HCEC 1CT (cell line): ENCODE measurements around the gene CTDP1.

Experiments
- DNase-seq: peaks from one replicate; pipeline ENCODE4 v3.0.0-alpha.2; 2017

Gene CTDP1

DNA sequence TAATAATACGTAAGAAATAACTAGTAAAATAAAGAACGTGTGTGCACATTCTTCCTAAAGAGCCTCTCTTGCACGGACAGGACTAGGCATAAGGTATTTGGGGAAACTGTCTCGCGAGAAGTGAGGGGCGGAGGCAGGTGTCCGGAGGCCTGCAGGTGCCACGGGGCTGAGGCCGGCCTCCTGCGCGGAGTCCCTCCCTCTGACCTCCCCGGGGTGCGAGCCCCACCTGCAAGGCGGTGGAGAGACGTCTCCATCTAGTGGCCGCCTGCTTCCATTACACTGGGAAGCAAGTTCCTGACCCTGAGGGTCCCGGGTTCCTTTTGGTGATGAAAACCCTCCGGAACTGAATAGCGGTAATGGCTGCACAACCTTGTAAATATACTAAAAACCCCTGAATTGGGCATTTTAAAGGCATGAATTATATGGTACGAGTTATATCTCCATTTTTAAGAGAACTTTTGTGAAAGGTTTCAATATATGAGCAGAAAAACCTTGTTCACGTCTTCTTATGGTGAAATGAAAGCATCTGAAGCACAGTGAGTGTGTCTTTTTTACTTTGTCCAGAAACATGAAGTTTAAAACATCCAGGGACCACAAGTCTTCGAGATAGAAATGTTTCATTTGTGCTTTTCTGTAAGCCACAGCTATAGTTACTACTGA is 35.5 kb upstream of the CTDP1 start:
- peak; percentile 23 for DNase-seq

DNA sequence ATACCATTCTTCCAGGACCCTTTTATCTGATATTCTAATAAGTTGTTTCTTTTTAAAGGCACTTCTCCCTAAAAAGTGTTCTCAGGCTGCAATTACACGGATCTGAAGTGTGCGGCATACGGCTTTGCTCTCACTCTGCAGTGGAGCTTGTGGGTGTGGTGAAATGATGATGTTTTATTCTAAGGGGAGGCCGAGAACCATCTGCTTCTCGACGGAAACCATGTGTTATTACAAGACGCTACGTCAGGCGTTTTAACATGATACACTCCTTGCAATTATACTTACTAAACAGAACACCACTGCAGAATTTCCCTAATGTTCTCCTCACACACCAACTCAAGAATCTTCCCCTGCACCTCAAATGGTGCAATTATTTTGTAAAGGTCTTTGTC is 34.9 kb upstream of the CTDP1 start:
- peak; percentile 29 for DNase-seq

DNA sequence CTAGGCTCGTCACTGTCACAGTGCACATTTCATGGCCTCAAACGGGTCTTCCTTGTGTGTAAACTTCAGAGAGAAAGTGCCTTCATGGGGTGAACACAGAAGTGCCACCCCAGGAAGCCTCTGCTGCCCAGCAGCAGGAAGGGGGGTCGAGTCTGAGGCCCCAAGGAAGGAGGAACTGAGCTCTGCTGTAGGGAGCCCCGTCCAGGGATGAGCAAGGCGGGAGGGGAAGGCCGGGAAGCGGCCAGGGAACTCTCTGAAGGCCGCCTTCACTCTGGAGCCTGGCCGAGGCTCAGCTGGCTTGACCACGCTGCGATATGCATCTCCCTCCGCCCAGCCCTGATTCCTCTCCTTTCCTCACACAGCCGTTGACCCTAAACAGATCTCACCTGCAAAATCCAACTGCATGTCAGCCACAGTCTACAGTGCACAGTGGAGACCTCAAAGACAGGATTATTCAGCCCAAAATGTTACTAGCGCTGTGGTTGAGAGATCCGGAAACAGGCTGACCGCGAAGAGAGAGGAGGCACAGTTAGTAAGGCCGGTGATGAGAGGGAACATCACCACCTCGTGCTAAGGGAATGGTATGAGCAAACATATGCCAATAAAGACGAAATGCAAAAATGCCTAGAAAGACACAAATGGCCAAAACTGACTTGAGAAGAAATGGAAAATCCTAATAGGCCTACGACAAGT is 34.2 kb upstream of the CTDP1 start:
- no peak for DNase-seq

DNA sequence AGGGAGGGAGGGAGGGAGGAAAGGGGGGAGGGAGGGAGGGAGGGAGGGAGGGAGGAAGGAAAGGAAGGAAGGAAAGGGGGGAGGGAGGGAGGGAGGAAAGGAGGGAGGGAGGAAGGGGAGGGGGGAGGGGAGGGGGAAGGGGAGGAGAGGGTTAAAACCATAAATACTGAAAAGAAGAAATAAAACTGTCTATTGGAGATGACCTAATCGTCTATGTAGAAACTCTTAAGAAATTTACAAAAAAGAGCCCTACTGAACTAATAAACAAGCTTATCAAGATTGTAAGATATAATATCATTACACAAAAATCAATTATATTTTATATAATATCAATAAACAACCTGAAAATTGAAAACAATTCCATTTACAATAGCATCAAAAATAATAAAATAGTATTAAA is 32.3 kb upstream of the CTDP1 start:
- no peak for DNase-seq

DNA sequence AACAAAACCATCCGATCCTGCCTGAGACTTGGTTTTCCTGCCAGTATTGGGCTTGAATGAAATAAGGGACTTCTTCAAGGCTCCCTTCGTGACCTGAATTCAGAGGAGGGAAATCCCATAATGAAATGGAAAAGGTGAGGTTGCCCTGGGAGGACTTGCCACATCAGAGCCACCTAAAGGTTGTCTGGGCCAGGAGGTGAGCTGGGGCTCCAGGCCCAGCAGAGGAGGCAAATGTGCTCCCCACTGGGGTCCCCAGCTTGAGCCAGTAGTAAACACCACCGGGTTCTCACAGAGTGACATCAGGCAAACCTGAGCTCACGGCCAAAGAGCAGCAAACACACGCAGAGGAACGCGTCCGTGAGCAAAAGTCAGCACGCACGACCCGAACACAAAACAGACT is 28.6 kb upstream of the CTDP1 start:
- DNase-seq: no peak

DNA sequence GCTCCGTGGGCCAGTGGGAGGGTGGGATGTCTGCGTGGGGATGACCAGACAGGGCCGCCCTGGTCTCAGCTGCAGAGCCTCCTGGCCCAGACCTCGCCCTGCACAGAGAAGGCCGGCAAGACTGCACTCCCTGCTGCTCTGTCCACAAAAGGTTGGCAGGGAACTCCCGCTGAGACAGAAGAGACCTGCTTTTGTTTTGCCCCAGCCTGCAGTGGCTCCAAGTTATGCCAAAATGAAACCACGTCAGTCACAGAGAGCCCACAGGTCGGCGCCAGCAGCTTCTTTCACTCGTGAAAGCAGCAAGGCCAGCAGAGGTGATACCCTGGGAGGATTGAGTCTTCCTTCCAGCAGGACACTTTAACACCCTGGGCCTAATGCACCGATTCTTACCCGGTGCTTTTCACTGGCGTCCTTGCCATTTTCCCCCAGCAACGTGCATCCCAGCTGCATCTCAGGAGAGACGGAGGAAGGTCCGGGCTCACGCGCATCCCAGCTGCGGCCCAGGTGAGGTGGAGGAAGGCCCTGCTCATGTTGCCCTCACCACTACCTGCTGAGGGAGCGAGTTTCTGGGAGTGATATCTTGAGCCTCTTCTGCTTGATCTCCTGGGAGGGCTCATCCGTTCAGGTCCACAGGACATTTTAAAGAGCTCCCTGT is 22.1 kb upstream of the CTDP1 start:
- no peak for DNase-seq

DNA sequence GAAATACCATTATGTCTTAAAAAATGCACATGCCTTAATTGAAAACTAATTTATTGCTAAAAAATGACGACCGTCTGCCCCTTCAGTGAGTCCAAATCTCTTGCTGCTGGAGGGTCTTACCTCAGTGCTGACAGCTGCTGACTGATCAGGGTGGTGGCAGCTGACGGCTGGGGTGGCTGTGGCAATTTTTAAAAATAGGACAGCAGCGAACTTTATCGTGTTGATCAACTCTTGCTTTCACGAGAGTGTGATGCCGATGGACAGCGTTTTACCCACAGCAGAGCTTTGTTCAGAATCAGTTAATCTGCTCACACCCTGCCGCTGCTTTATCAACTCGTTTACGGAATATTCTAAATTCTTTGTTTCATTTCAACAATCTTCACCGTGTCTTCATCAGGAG is 21.2 kb upstream of the CTDP1 start:
- DNase-seq: no peak

DNA sequence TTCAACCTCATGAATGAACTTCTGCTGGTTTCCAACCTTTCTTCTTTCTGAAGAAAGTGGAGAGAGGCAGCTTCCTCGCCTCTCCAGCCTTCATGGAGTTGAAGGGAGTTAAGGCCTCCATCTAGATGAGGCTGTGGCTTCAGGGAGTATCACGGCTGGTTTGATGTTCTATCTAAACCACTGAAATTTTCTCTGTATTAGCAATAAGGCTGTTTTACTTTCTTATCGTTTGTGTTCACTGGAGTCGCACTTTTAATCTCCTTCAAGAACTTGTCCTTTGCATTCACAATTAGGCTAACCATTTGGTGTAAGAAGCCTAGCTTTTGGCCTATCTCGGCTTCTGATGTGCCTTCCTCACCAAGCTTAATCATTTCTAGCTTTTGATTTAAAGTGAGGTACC is 19.9 kb upstream of the CTDP1 start:
- no peak for DNase-seq

DNA sequence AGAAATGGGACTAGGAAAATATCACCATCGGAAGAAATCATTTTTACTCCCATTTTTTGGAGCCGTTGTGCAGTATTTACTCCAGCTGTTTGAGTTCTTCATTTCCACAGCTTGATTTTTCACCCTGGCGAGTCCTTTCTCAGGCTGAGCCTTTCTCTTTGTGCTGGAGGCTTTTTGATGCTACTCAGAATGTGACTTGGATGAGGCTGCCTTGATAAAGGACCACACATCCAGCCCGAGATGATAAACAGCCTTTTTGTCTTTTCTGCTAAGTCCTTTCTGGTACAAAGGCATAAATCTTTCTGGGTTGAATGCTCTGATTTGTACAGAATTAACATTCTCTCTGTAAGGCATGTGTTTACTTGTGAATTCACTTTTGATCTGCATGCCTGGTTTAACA is 17.6 kb upstream of the CTDP1 start:
- DNase-seq: no peak

DNA sequence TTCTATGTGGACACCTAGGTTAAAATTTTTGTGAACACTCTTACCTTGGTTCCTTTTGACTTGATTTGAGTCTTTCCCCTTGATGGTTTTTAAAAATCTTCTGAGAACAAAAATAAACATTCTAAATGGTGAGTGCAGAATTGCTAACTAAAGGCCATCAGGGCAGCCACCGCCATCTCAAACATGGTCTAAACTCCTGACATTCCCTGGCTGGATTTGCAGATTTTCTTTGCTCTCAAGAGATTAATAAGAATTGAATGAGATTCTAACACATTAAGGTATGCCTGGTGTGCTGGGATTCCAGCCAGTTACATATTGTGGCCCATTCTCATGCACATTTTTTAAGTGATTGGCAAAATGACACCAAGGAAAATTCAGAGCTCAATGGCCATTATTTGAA is 17.2 kb upstream of the CTDP1 start:
- DNase-seq: no peak

DNA sequence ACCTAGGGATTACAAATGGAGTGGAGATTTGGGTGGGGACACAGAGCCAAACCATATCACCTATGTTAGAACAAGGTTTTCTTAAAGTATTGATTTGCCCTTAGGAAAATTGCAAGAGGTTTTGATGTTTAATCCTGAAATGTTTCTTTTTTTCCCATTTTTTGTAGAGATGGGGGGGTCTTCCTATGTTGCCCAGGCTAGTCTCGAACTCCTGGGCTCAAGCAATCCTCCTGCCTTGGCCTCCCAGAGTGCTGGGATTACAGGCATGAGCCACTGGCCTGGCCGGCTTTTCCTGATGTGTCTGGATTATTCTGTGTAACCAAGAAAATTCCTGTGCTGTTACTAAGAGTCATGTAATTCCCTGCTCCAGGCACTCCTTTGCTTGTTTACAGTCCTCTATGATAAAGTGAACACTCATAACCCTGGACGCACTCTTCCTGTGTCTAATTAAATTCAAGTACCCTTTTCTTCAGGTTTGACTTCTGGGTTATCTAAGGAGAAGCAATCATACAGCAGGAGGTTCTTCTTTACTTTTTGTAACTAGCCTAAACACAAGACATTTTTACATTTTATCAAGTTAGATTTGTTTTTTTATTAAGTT is 15.0 kb upstream of the CTDP1 start:
- peak; percentile 64 for DNase-seq

DNA sequence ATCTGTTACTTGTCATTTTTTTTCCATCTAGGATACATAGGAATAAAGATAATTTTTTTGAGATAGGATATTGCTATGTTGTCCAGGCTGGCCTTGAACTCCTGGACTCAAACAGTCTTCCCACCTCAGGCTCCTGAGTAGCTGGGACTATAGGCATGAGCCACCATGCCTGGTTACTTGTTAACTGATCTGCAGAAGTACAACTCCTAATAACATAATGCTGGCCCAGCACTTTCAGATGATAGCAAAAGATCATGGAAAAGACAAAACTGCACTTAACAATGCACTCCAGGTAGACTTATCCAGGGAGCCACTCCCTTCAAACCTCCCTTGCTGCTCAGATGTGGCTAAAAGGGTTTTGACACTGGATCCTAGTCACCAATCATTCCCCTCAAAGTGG is 11.4 kb upstream of the CTDP1 start:
- DNase-seq: no peak

DNA sequence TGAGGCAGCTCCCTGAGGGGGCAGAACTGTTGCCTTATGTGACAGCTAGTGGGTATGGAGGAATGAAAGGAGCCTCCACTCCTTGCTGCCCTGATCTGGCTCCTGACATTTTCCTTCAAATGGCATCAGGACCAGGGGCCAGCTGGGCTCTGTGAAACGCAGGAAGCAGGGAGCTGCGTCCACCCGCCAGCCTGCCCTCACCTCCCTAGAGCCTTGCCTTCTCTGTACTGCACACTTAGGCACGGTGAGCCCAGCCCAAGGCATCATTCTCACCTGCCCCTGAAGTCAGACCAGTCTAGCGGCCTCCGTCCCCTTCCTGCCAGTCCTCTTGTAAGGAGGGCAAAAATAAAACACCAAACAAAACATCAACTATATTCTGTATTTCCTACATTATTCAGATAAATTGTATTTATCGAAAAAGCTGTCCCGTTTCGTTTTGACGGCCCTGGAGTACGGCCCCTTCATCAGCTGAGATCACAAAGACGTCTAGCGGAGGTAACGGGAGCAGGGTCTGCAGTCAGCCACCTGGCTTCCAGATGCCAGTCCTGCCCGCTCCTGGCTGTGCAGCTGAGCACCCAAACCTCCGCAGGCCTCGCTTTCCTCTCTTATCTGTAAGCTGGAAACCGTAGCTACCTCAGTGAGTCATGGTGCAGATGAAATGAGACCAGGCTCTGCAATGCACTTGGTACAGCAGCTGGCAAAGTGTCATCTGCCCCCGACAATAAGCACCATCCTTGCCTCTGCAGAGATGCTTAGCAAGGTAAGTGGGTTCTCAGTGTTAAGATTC is 6.9 kb upstream of the CTDP1 start:
- no peak for DNase-seq

DNA sequence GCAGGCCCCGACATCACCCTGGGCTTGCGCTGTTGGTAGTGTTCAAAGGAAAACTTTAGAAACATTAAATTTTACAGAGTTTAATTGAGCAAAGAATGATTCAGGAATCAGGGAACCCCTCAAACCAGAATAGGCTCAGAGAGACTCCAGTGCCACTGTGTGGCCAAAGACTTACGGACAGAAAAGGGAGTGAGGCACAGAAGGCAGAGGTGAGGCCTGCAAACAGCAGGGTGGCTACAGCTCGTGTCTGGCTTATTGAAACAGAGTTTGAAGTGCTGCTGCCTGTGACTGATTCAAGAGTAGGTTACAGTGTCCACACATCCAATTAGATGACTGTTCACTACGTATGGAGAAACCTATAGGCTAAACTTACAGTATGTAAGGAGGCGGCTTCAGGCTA is 2.4 kb upstream of the CTDP1 start:
- no peak for DNase-seq

DNA sequence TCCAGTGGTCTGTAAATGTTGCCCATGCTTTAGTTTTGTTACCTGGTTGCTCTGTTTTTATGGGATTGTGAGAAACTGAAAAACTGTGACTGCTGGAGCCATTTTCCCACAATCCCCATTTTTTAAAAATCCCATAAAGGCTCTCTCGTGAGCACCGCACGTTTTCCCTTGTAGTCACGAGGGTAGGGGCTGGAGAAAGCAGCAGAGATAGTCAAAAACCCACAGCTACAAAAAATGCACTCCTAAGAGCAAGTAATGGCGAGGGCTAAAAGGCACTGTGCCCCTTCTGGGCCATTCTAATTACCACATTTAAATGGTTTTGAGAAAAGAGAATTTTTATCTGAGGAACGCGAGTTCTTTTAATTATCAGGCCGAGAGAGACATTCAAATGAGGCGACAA is 1.8 kb upstream of the CTDP1 start:
- DNase-seq: no peak

DNA sequence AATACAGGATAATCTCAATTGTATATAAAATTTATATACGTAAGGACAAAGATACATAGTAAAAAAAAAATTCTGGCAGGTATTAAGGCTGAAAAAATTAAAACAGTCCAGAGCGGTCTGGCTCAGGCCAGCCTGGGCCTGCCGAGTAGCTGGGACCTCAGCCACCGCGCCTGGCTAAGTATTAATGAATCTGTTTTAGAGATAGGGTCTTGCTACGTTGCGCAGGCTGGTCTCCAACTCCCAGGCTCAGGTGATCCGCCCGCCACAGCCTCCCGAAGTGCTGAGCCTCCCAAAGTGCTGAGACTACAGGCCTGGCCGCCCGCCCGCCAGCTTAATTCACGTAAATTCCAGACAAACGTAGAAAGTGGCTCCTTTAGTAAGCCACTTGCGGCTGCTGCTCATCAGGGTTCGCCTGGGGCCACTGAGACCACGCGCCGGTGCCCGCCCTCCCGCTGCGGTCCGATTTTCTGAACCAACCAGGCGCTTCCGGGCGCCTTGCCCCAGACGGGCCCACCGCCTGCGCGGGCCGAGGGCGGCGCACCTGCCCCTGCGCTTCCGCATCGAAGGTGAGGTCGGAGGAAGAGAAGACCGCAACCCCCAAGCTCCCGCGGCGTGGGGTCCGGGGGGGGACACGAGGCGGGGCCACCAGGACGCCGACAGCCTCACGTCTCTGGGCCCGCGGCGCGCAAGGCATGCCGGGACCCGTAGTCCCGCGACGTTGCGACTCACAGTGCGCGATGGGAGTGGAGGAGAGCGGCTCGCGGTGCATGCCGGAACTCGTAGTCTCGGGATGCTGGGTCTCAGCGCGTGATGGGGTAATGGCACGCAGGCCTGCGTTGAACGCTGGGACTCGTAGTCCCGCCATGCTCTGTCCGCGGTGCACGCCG is 695 bp upstream of the CTDP1 start:
- DNase-seq: peak; percentile 99

DNA sequence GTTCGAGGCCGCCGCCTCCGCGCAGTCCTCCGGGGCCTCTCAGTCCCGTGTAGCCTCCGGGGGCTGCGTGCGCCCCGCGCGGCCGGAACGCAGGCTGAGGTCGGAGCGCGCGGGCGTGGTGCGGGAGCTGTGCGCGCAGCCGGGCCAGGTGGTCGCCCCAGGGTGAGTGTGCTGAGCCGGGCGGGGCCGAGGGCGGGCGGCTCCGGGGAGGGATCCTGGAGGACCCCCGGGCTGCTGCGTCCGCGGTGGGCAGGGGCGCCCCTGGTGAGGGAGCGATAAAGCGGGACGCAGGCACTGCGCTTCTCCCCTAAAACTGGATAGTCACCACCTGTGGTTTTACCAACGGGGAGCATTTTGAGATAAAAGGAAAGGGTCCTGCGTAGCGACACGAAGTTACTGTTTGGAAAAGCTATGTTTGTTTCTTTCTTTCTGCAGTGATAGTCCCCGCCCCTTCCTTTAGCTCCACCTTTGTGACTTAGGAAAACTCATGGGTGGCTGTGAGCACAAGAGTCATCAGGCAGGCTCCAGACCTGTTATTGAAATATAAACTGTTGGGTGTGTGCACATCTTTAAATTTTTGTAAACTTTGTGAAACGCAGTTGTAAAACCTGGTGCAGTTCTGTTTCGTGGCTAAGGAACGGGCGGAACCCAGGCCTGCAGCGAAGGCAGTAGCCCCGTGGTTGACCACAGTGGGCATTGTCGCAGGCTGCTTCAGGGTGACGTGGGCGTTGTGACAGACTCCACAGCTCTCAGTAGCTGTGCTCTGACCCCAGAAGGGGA is 687 bp downstream of the CTDP1 start:
- DNase-seq: peak; percentile 45

DNA sequence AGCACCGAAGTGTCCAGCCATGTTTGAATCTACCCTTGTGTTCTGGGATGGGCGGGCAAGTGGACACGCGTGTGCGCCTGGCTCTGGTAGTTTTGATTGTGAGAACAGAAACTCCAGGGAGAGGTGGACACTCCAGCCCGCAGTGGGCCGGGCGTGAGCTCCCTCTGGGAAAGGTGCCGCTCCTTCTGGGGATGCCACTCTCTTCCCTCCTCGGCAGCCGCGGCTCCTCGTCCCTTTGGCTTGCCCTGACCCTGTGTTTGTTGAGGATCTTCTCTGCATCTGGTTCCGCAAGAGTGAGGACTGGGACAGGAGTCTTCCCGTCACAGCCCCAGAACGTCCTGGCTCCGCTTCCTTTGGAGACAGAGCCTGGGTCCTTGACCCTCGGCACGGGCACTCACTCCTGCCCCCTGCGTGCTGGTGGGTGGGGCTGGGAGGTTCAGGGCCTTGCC is 1.3 kb downstream of the CTDP1 start:
- no peak for DNase-seq

DNA sequence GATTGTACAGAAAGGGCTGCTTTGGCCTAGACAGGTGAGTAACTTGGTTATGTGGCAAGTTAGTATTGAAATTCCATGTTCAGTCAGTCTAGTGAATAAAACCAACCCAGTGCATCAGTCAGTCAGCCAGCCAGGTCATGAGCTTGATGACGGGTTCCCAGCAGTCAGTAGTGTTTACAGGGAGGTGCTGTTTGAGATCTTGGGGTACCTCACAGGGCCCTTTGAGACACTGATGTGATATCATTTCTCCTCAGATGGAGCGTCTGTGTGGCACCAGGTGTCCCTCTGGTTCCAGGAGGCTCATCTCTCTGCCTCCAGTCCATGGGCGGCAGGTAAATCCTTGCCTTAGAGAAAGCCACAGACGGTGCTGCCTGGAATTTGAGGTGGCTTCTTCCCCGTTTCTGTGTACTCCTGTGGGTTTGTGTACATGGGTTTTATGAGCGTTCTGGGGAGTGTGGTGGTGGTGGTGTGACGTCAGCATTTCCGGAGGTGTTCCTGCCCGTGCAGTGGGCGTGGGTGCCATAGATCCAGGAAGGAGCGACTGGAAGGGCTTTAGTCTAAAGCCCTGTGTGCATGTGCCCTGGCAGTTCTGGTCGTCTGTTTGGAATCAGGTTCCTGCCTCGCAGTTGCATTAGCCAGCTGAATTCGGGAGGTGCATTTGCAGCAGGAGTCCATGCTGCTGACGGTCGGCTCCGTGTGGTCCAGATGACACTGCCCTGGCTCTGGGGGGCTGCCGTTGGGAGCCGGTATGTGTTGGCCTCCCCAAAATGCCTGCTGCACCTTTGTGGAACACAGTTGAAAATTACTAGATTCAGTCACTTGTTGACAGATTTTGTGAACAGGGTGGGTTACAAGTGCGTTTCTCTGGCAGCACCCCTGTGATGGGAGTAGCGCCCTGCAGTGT is 2.1 kb downstream of the CTDP1 start:
- DNase-seq: no peak

DNA sequence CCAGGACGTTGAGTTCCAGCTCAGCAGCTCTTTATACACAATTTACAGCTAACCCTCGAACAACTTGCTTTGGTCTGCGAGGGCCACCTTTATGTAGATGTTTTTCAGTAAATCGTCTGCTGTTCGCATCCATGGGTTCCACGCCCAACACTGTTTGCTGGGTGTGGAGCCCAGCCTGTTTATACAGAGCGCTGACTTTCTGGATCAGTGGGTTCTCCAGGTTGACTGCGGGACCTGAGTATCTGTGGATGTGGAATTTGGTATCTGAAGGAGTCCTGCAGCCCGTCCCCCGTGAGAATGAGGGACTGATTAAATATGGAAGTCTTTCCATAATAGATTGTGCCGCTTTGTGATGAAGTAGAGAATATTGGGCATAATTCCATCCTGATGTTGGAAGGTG is 2.9 kb downstream of the CTDP1 start:
- no peak for DNase-seq
